Measurements from ENCODE around the gene STRA8.

Gene STRA8

GRCh38 chr7:135199439-135199838 lies 34.2 kb upstream of the STRA8 start:
- WGBS (ENCODE audit: extremely low coverage, insufficient coverage, low lambda C conversion rate), result no CpG with 5 or more reads among the region's 4 CpGs
- Histone ChIP-seq H3K79me2 (ENCODE audit: control insufficient read depth, insufficient read depth, low read length) (no peaks in the 10 kb centered on the region), H2BK15ac (replicated peaks; ENCODE audit: low read depth) (no peak overlapping the region), H3K18ac (ENCODE audit: low read length) (no peak overlapping the region), H4K5ac (ENCODE audit: low read length) (no peak overlapping the region), H2BK120ac (ENCODE audit: low read depth, low read length) (no peak overlapping the region), H2BK5ac (ENCODE audit: low read length) (no peak overlapping the region), H3K23ac (ENCODE audit: low read length) (no peak overlapping the region), H2AK5ac (ENCODE audit: low read length) (no peak overlapping the region), H3K56ac (ENCODE audit: low read length) (no peak overlapping the region), H3K4me3 (ENCODE audit: low read length) (no peak overlapping the region), H3K79me1 (ENCODE audit: low read length) (no peaks in the 10 kb centered on the region), H3K9ac (ENCODE audit: low read length) (no peak overlapping the region), H3K4me1 (ENCODE audit: control insufficient read depth, low read depth, low read length) (no peaks in the 10 kb centered on the region), H3K27me3 (ENCODE audit: insufficient read depth, low read length, poor library complexity) (no peaks in the 10 kb centered on the region), H3K4ac (ENCODE audit: low read depth, low read length) (no peak overlapping the region), H3K4me2 (ENCODE audit: low read length) (no peak overlapping the region), H3K27ac (ENCODE audit: low read depth, low read length) (no peak overlapping the region), H3K36me3 (ENCODE audit: control insufficient read depth, insufficient read depth, low read length) (peaks cover 6% of the 10 kb centered on the region), H4K8ac (ENCODE audit: low read depth, low read length) (no peak overlapping the region)
- DNase-seq, result no peak

- no peak for DNase-seq
- Histone ChIP-seq H3K4me1 (ENCODE audit: control insufficient read depth, low read depth, low read length) (no peaks in the 10 kb centered on the region), H4K8ac (ENCODE audit: low read depth, low read length) (no peak overlapping the region), H3K36me3 (ENCODE audit: control insufficient read depth, insufficient read depth, low read length) (peaks cover 6% of the 10 kb centered on the region), H2AK5ac (ENCODE audit: low read length) (no peak overlapping the region), H3K79me2 (ENCODE audit: control insufficient read depth, insufficient read depth, low read length) (no peaks in the 10 kb centered on the region), H3K27me3 (ENCODE audit: insufficient read depth, low read length, poor library complexity) (no peaks in the 10 kb centered on the region), H4K5ac (ENCODE audit: low read length) (no peak overlapping the region), H3K27ac (ENCODE audit: low read depth, low read length) (no peak overlapping the region), H2BK15ac (replicated peaks; ENCODE audit: low read depth) (no peak overlapping the region), H2BK120ac (ENCODE audit: low read depth, low read length) (no peak overlapping the region), H2BK5ac (ENCODE audit: low read length) (no peak overlapping the region), H3K4ac (ENCODE audit: low read depth, low read length) (no peak overlapping the region), H3K9ac (ENCODE audit: low read length) (no peak overlapping the region), H3K4me3 (ENCODE audit: low read length) (no peak overlapping the region), H3K79me1 (ENCODE audit: low read length) (no peaks in the 10 kb centered on the region), H3K56ac (ENCODE audit: low read length) (no peak overlapping the region), H3K18ac (ENCODE audit: low read length) (no peak overlapping the region), H3K23ac (ENCODE audit: low read length) (no peak overlapping the region), H3K4me2 (ENCODE audit: low read length) (no peak overlapping the region)
- no CpG with 5 or more reads among the region's 3 CpGs for WGBS (ENCODE audit: extremely low coverage, insufficient coverage, low lambda C conversion rate)
These were observed 32.8 kb upstream of the STRA8 start for GRCh38 chr7:135200821-135201331.

GRCh38 chr7:135201350-135201749 lies 32.3 kb upstream of the STRA8 start:
- no peak for DNase-seq
- H4K5ac ChIP-seq (ENCODE audit: low read length), result no peak overlapping the region
- no peak overlapping the region for H4K8ac ChIP-seq (ENCODE audit: low read depth, low read length)
- H3K27ac ChIP-seq (ENCODE audit: low read depth, low read length), result no peak overlapping the region
- H2AK5ac ChIP-seq (ENCODE audit: low read length), result no peak overlapping the region
- no peaks in the 10 kb centered on the region for H3K79me1 ChIP-seq (ENCODE audit: low read length)
- no peak overlapping the region for H2BK5ac ChIP-seq (ENCODE audit: low read length)
- no peak overlapping the region for H2BK120ac ChIP-seq (ENCODE audit: low read depth, low read length)
- no peaks in the 10 kb centered on the region for H3K4me1 ChIP-seq (ENCODE audit: control insufficient read depth, low read depth, low read length)
- H3K79me2 ChIP-seq (ENCODE audit: control insufficient read depth, insufficient read depth, low read length), result no peaks in the 10 kb centered on the region
- no peak overlapping the region for H2BK15ac ChIP-seq (replicated peaks; ENCODE audit: low read depth)
- peaks cover 6% of the 10 kb centered on the region for H3K36me3 ChIP-seq (ENCODE audit: control insufficient read depth, insufficient read depth, low read length)
- no peak overlapping the region for H3K56ac ChIP-seq (ENCODE audit: low read length)
- WGBS (ENCODE audit: extremely low coverage, insufficient coverage, low lambda C conversion rate), result no CpG with 5 or more reads among the region's 2 CpGs
- no peak overlapping the region for H3K18ac ChIP-seq (ENCODE audit: low read length)
- H3K27me3 ChIP-seq (ENCODE audit: insufficient read depth, low read length, poor library complexity), result no peaks in the 10 kb centered on the region
- no peak overlapping the region for H3K4me3 ChIP-seq (ENCODE audit: low read length)
- no peak overlapping the region for H3K4ac ChIP-seq (ENCODE audit: low read depth, low read length)
- no peak overlapping the region for H3K23ac ChIP-seq (ENCODE audit: low read length)
- no peak overlapping the region for H3K9ac ChIP-seq (ENCODE audit: low read length)
- no peak overlapping the region for H3K4me2 ChIP-seq (ENCODE audit: low read length)

GRCh38 chr7:135204341-135204749 lies 29.3 kb upstream of the STRA8 start:
- no peak overlapping the region for H3K4ac ChIP-seq (ENCODE audit: low read depth, low read length)
- H2BK15ac ChIP-seq (replicated peaks; ENCODE audit: low read depth), result no peak overlapping the region
- no peak overlapping the region for H3K4me3 ChIP-seq (ENCODE audit: low read length)
- no peak overlapping the region for H3K27ac ChIP-seq (ENCODE audit: low read depth, low read length)
- no peak overlapping the region for H3K18ac ChIP-seq (ENCODE audit: low read length)
- H2BK120ac ChIP-seq (ENCODE audit: low read depth, low read length), result no peak overlapping the region
- no peak overlapping the region for H3K23ac ChIP-seq (ENCODE audit: low read length)
- H2AK5ac ChIP-seq (ENCODE audit: low read length), result no peak overlapping the region
- no peak for DNase-seq
- H3K4me2 ChIP-seq (ENCODE audit: low read length), result no peak overlapping the region
- no CpG with 5 or more reads among the region's 6 CpGs for WGBS (ENCODE audit: extremely low coverage, insufficient coverage, low lambda C conversion rate)
- no peak overlapping the region for H4K5ac ChIP-seq (ENCODE audit: low read length)
- no peak overlapping the region for H4K8ac ChIP-seq (ENCODE audit: low read depth, low read length)
- H3K79me2 ChIP-seq (ENCODE audit: control insufficient read depth, insufficient read depth, low read length), result no peaks in the 10 kb centered on the region
- no peaks in the 10 kb centered on the region for H3K79me1 ChIP-seq (ENCODE audit: low read length)
- peaks cover 6% of the 10 kb centered on the region for H3K36me3 ChIP-seq (ENCODE audit: control insufficient read depth, insufficient read depth, low read length)
- no peak overlapping the region for H3K56ac ChIP-seq (ENCODE audit: low read length)
- no peaks in the 10 kb centered on the region for H3K4me1 ChIP-seq (ENCODE audit: control insufficient read depth, low read depth, low read length)
- H3K27me3 ChIP-seq (ENCODE audit: insufficient read depth, low read length, poor library complexity), result no peaks in the 10 kb centered on the region
- no peak overlapping the region for H3K9ac ChIP-seq (ENCODE audit: low read length)
- no peak overlapping the region for H2BK5ac ChIP-seq (ENCODE audit: low read length)

GRCh38 chr7:135204876-135205275 lies 28.8 kb upstream of the STRA8 start:
- Histone ChIP-seq H3K18ac (ENCODE audit: low read length) (no peak overlapping the region), H3K4ac (ENCODE audit: low read depth, low read length) (no peak overlapping the region), H2BK5ac (ENCODE audit: low read length) (no peak overlapping the region), H4K8ac (ENCODE audit: low read depth, low read length) (no peak overlapping the region), H3K36me3 (ENCODE audit: control insufficient read depth, insufficient read depth, low read length) (peaks cover 4% of the 10 kb centered on the region), H4K5ac (ENCODE audit: low read length) (no peak overlapping the region), H3K9ac (ENCODE audit: low read length) (no peak overlapping the region), H3K4me2 (ENCODE audit: low read length) (no peak overlapping the region), H2BK15ac (replicated peaks; ENCODE audit: low read depth) (no peak overlapping the region), H3K4me1 (ENCODE audit: control insufficient read depth, low read depth, low read length) (no peaks in the 10 kb centered on the region), H3K27me3 (ENCODE audit: insufficient read depth, low read length, poor library complexity) (no peaks in the 10 kb centered on the region), H3K79me1 (ENCODE audit: low read length) (no peaks in the 10 kb centered on the region), H3K4me3 (ENCODE audit: low read length) (no peak overlapping the region), H2AK5ac (ENCODE audit: low read length) (no peak overlapping the region), H3K56ac (ENCODE audit: low read length) (no peak overlapping the region), H2BK120ac (ENCODE audit: low read depth, low read length) (no peak overlapping the region), H3K27ac (ENCODE audit: low read depth, low read length) (no peak overlapping the region), H3K79me2 (ENCODE audit: control insufficient read depth, insufficient read depth, low read length) (no peaks in the 10 kb centered on the region), H3K23ac (ENCODE audit: low read length) (no peak overlapping the region)
- DNase-seq, result no peak
- no CpG with 5 or more reads among the region's 5 CpGs for WGBS (ENCODE audit: extremely low coverage, insufficient coverage, low lambda C conversion rate)

- H3K4ac ChIP-seq (ENCODE audit: low read depth, low read length), result no peak overlapping the region
- no CpG with 5 or more reads among the region's 8 CpGs for WGBS (ENCODE audit: extremely low coverage, insufficient coverage, low lambda C conversion rate)
These were observed 27.8 kb upstream of the STRA8 start for GRCh38 chr7:135205850-135206249.

More at GRCh38 chr7:135205850-135206249, 27.8 kb upstream of the STRA8 start:
- no peaks in the 10 kb centered on the region for H3K79me2 ChIP-seq (ENCODE audit: control insufficient read depth, insufficient read depth, low read length)
- no peak overlapping the region for H4K8ac ChIP-seq (ENCODE audit: low read depth, low read length)
- H2BK120ac ChIP-seq (ENCODE audit: low read depth, low read length), result no peak overlapping the region
- H3K23ac ChIP-seq (ENCODE audit: low read length), result no peak overlapping the region
- no peak overlapping the region for H2BK15ac ChIP-seq (replicated peaks; ENCODE audit: low read depth)
- H3K18ac ChIP-seq (ENCODE audit: low read length), result no peak overlapping the region
- H3K4me2 ChIP-seq (ENCODE audit: low read length), result no peak overlapping the region
- H3K79me1 ChIP-seq (ENCODE audit: low read length), result no peaks in the 10 kb centered on the region
- no peak for DNase-seq
- H3K27me3 ChIP-seq (ENCODE audit: insufficient read depth, low read length, poor library complexity), result no peaks in the 10 kb centered on the region
- H3K56ac ChIP-seq (ENCODE audit: low read length), result no peak overlapping the region
- no peak overlapping the region for H4K5ac ChIP-seq (ENCODE audit: low read length)
- no peak overlapping the region for H3K4me3 ChIP-seq (ENCODE audit: low read length)
- no peak overlapping the region for H2AK5ac ChIP-seq (ENCODE audit: low read length)
- H3K4me1 ChIP-seq (ENCODE audit: control insufficient read depth, low read depth, low read length), result no peaks in the 10 kb centered on the region
- H3K36me3 ChIP-seq (ENCODE audit: control insufficient read depth, insufficient read depth, low read length), result peaks cover 4% of the 10 kb centered on the region
- no peak overlapping the region for H2BK5ac ChIP-seq (ENCODE audit: low read length)
- H3K27ac ChIP-seq (ENCODE audit: low read depth, low read length), result no peak overlapping the region
- H3K9ac ChIP-seq (ENCODE audit: low read length), result no peak overlapping the region

All from mesendoderm (in vitro differentiated cells).